Transverse colon (tissue), 4 donors: ENCODE measurements around the gene DNAJB11. TPM values are rescaled to one million over a fixed set of nuclear protein-coding genes. Genes with fewer than 3 reads are reported as not detected.

ENCODE experiments used
- DNase-seq: peaks from one replicate; pipeline ENCODE4 v3.0.0-alpha.2; 2019
- H3K27ac ChIP-seq, 4 donors: fragments of 200-600 bp; sonication (generic); 2 replicates each; pipeline ENCODE4 v1.5.1; 2016 to 2018; ENCODE audit warnings: inconsistent platforms in 4 of 4
- H3K27me3 ChIP-seq: fragments of 200-600 bp; sonication (generic); 2 replicates; pipeline ENCODE4 v1.5.1; 2017; ENCODE audit warnings: inconsistent platforms
- H3K36me3 ChIP-seq, 4 donors: fragments of 200-600 bp; sonication (generic); 2 replicates each; pipeline ENCODE4 v1.5.1; 2017 to 2019; ENCODE audit warnings: inconsistent platforms in 4 of 4
- H3K4me1 ChIP-seq, 4 donors: fragments of 200-600 bp; sonication (generic); 2 replicates each; pipeline ENCODE4 v1.5.1; 2017 to 2020; ENCODE audit warnings: inconsistent platforms in 4 of 4
- H3K4me3 ChIP-seq, 4 donors: fragments of 200-600 bp; sonication (generic); 1 replicate in 1 of 4; 2 replicates in 3 of 4; pipeline versions ENCODE4 v1.5.1 to v1.6.1; 2017 to 2019; ENCODE audit warnings: inconsistent platforms in 4 of 4
- H3K9me3 ChIP-seq, 2 donors: fragments of 200-600 bp; sonication (generic); 2 replicates each; pipeline ENCODE4 v1.5.1; 2017 to 2019; ENCODE audit warnings: inconsistent platforms in 2 of 2
- EP300 ChIP-seq: sonication (generic); formaldehyde crosslinking; IDR thresholded peaks from one replicate; pipeline ENCODE4 v1.6.1; 2017; ENCODE audit warnings: antibody characterized with exemption, low read depth
- POLR2A ChIP-seq: fragments of 450-650 bp; IDR thresholded peaks from one replicate; pipeline ENCODE4 v1.6.1; 2016; ENCODE audit warnings: antibody characterized with exemption, mild to moderate bottlenecking, moderate library complexity
- POLR2AphosphoS5 ChIP-seq, 3 donors: sonication (generic); formaldehyde crosslinking; IDR thresholded peaks; one replicate each; pipeline ENCODE4 v1.6.1; 2016; ENCODE audit warnings: antibody characterized with exemption in 3 of 3
- WGBS, 2 donors: methylation state at CpG; one replicate each; pipeline ENCODE4 v1.1.5; 2018; ENCODE audit warnings: low coverage in 1 of 2; 5-methylcytosine and 5-hydroxymethylcytosine counted together
- in situ Hi-C, 4 donors: fragments of 200-750 bp; cut with MboI; loops; one replicate each; pipeline versions ENCODE4 v1.15.0 to v1.15.1; 2017; ENCODE audit warnings: low sequenced_read_pairs in 3 of 4, low pct_ligation_motif_present in 1 of 4, low pct_unique_long_range_greater_than_20kb in 1 of 4
- intact Hi-C: fragments of 100-400 bp; cut with DNase I; formaldehyde crosslinking; loops from one replicate; pipeline ENCODE4 v1.15.1; 2023; ENCODE audit warnings: low total_unique reads
- total RNA-seq, 4 donors: library from RNA; depleted of rRNA; stranded (reverse); fragments of >200 nt; gene quantifications; one replicate each; pipeline ENCODE4 v1.1.0, GENCODE V29; 2016
- TF ChIP-seq, protein P1 (sequence below), 5 experiments: fragments of 200-600 bp in 3 of 5; fragments of 450-650 bp in 2 of 5; sonication (generic) in 3 of 5; IDR thresholded peaks; 1 replicate in 2 of 5; 2 replicates in 3 of 5; pipeline ENCODE4 v1.5.1; 2016 to 2017; ENCODE audit warnings: antibody characterized with exemption in 5 of 5, inconsistent platforms in 3 of 5, mild to moderate bottlenecking in 2 of 5, moderate library complexity in 1 of 5

DNAJB11 gene
- total RNA-seq, 4 donors from 2014 or later: 15.7 to 50.0 (median 29.4) TPM

DNA sequence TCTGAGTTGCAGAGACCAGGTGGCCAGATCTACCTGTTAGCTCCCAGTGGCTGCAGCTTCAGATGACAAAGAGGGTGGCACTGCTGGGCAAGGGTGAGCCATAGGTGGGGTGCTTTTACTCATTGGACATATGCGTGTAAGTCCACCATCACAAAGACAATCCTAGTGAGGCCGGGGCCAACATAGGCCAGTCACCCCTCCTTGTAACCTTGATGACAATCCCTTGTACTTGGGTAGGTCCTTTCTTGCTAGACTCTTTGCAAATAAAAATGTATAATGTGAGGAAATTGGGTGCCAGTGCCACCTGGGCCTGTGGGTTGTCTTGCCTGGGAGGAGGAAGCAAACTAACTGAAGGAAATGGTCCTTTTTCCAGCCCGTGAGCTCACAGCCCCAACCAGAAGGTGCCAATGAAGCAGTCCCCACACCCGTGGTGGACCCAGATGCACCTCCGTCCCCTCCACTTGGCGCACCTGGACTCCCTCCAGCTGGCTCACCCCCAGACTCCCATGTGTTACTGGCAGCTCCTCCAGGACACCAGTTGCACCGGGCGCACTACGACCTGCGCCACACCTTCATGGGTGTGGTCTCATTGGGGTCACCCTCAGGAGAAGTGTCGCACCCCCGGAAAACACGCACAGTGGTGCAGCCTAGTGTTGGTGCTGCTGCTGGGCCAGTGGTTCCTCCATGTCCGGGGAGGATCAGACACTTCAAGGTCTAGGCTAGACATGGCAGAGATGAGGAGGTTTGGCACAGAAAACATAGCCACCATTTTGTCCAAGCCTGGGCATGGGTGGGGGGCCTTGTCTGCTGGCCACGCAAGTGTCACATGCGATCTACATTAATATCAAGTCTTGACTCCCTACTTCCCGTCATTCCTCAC, 49.9 kb downstream of the DNAJB11 start:
- Histone ChIP-seq H3K27ac (no peak overlapping the region), H3K27me3 (peaks cover 14% of the 10 kb centered on the region), H3K9me3 (no peaks in the 10 kb centered on the region), H3K36me3 (no peaks in the 10 kb centered on the region), H3K4me1 (peaks cover 0 to 8% (median 4%) of the 10 kb centered on the region in 4 donors), H3K4me3 (no peak overlapping the region)
- no peak for DNase-seq
- in situ Hi-C loops: loop anchor here (25.0 kb wide), 2 partner anchors 192 to 542 kb away; partner anchors contain the start of gene RFC4 (in 2 of the 4)
- intact Hi-C loops: no loop called here
- WGBS, 2 donors: 83% methylated on average over 17 of the region's 17 CpGs; no CpG with 5 or more reads in 1 of the 2 donors
- TF ChIP-seq EP300 (no peak), POLR2A (no peak), POLR2AphosphoS5 (IDR thresholded peaks at IDR 0.05) (no peak)
- TF ChIP-seq, protein P1, sequence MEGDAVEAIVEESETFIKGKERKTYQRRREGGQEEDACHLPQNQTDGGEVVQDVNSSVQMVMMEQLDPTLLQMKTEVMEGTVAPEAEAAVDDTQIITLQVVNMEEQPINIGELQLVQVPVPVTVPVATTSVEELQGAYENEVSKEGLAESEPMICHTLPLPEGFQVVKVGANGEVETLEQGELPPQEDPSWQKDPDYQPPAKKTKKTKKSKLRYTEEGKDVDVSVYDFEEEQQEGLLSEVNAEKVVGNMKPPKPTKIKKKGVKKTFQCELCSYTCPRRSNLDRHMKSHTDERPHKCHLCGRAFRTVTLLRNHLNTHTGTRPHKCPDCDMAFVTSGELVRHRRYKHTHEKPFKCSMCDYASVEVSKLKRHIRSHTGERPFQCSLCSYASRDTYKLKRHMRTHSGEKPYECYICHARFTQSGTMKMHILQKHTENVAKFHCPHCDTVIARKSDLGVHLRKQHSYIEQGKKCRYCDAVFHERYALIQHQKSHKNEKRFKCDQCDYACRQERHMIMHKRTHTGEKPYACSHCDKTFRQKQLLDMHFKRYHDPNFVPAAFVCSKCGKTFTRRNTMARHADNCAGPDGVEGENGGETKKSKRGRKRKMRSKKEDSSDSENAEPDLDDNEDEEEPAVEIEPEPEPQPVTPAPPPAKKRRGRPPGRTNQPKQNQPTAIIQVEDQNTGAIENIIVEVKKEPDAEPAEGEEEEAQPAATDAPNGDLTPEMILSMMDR (IDR thresholded peaks at IDR 0.05): no peak

DNA sequence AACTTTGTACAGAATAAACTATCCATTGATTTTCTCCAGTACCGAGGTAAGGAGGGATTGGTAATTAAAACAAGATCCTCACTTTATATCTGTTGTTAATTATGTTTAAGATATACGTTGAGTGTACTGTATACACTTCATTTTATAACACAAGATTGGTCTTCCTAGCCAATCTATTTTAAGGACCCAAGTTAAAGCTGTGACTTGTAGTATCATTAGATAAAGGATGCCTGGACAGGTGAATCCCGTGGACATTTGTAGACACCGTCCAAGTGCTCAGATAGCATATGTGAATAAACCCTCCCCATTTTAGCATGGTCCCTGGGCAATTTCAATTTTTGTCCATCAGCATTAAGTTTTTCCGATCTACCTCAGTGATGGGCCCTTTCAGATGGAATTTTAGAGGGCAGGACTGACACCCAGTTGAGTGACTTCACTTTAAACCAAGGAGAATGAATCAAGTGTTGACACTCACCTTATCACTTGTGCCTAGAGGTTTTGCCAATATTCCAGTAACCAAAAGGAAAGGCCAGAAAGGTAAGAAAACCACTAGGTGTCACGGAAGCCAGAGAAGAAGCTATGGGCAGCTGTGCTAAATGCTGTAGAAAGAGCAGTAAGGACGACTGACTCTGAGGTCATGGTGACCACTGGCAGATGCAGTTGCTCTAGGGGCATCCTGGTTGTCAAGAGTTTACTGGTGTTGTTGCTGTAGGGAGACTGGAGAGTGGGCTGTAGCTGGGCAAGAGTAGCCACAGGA, 51.6 kb downstream of the DNAJB11 start:
- H3K4me1 ChIP-seq: peaks cover 0 to 4% (median 2%) of the 10 kb centered on the region in 4 donors
- H3K9me3 ChIP-seq: no peaks in the 10 kb centered on the region
- 71 to 77% methylated on average over 6 to 7 of the region's 7 CpGs for WGBS, 2 donors
- DNase-seq: no peak
- H3K36me3 ChIP-seq: no peaks in the 10 kb centered on the region
- in situ Hi-C loops (loop anchor here (25.0 kb wide), 2 partner anchors 190 to 540 kb away; partner anchors contain the start of gene RFC4 (in 2 of the 4)), intact Hi-C loops (no loop called here)
- H3K27me3 ChIP-seq: peaks cover 7% of the 10 kb centered on the region
- H3K4me3 ChIP-seq: no peak overlapping the region
- TF ChIP-seq POLR2AphosphoS5 (IDR thresholded peaks at IDR 0.05) (no peak), EP300 (no peak), POLR2A (no peak)
- TF ChIP-seq, protein P1 (IDR thresholded peaks at IDR 0.05): no peak
- no peak overlapping the region for H3K27ac ChIP-seq

DNA sequence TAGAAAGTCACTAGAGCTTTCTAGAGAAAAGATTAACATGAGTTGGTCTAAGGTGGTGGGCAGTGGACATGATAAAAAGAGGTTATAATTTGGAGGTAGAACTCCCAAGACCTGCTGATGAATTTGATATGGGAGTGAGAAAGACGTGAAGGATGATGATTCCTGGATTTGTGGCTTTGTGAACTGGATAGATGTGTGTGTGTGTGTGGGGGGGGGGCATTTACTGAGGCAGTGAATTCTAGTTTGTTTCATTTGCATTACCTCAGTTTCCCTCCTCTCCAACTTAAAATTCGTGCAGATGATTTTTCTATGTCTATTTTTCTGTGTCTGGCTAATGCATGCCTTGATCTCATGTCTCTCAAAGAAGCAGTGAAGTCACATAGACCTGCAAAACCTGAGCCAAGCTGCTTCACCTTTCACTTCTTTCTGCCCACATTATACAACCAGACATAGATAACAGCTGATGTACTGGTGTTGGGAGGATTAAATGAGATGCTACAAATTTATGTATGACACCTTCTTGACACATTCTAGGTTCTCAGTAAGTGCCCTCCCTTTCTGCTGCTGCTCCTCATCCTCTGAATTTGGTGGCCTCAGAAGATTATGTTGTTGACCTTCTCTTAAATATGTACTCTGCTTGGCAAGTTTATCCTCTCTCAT, 52.3 kb downstream of the DNAJB11 start:
- 51 to 68% methylated on average over 2 of the region's 2 CpGs for WGBS, 2 donors
- intact Hi-C loops (no loop called here), in situ Hi-C loops (loop anchor here (25.0 kb wide), 2 partner anchors 190 to 540 kb away; partner anchors contain the start of gene RFC4 (in 2 of the 4))

More for the DNA sequence above, 52.3 kb downstream of the DNAJB11 start:
- no peaks in the 10 kb centered on the region for H3K36me3 ChIP-seq
- no peak for DNase-seq
- H3K4me3 ChIP-seq: no peak overlapping the region
- no peak overlapping the region for H3K27ac ChIP-seq
- H3K4me1 ChIP-seq: no peaks in the 10 kb centered on the region
- TF ChIP-seq, protein P1 (IDR thresholded peaks at IDR 0.05): no peak
- TF ChIP-seq EP300 (no peak), POLR2A (no peak), POLR2AphosphoS5 (IDR thresholded peaks at IDR 0.05) (no peak)
- peaks cover 2% of the 10 kb centered on the region for H3K27me3 ChIP-seq
- no peaks in the 10 kb centered on the region for H3K9me3 ChIP-seq
